ENCODE results near the gene TENM4. TPM values are rescaled to one million over a fixed set of nuclear protein-coding genes. Genes with fewer than 3 reads are reported as not detected.

TENM4 gene
- total RNA-seq, 2 experiments from 2014 or later: not detected

GRCh38 chr11:79428406-79428805, 12.4 kb downstream of the TENM4 start:
- Histone ChIP-seq H3K79me2 (ENCODE audit: insufficient read depth, low read depth, low read length) (no peaks in the 10 kb centered on the region), H3K4me1 (ENCODE audit: insufficient read depth, low read length, poor library complexity, severe bottlenecking) (no peaks in the 10 kb centered on the region), H3K9me3 (ENCODE audit: low read length) (no peaks in the 10 kb centered on the region), H3K9me2 (ENCODE audit: insufficient read depth, low read length) (no peaks in the 10 kb centered on the region), H4K20me1 (ENCODE audit: insufficient read depth, low read length) (no peaks in the 10 kb centered on the region), H3K4me2 (ENCODE audit: low read length) (no peak overlapping the region), H2AFZ (ENCODE audit: low read length) (no peak overlapping the region), H3K4me3 (ENCODE audit: low read depth, low read length, poor library complexity, severe bottlenecking) (no peak overlapping the region), H3K27ac (ENCODE audit: low read depth, low read length, poor library complexity, severe bottlenecking) (no peak overlapping the region), H3K36me3 (ENCODE audit: insufficient read depth, low read length) (no peaks in the 10 kb centered on the region)
- no peak for DNase-seq (ENCODE audit: low spot score)
- intact Hi-C loops (cut with micrococcal nuclease; ENCODE audit: unreplicated experiment): no loop called here
- ChIA-PET POLR2A (interaction anchor here (1.5 kb wide), 1 partner anchor 27 kb away, joined by 3 read pairs; no protein-coding TSS in a partner anchor), CTCF (ENCODE audit: unreplicated experiment) (no interaction called here)
- TF ChIP-seq EZH2phosphoT487 (IDR thresholded peaks at IDR 0.05; ENCODE audit: borderline replicate concordance, low read depth, low read length): no peak
- TF ChIP-seq, protein P1, sequence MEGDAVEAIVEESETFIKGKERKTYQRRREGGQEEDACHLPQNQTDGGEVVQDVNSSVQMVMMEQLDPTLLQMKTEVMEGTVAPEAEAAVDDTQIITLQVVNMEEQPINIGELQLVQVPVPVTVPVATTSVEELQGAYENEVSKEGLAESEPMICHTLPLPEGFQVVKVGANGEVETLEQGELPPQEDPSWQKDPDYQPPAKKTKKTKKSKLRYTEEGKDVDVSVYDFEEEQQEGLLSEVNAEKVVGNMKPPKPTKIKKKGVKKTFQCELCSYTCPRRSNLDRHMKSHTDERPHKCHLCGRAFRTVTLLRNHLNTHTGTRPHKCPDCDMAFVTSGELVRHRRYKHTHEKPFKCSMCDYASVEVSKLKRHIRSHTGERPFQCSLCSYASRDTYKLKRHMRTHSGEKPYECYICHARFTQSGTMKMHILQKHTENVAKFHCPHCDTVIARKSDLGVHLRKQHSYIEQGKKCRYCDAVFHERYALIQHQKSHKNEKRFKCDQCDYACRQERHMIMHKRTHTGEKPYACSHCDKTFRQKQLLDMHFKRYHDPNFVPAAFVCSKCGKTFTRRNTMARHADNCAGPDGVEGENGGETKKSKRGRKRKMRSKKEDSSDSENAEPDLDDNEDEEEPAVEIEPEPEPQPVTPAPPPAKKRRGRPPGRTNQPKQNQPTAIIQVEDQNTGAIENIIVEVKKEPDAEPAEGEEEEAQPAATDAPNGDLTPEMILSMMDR (conservative IDR thresholded peaks at IDR 0.05; ENCODE audit: low read length): no peak
- no TSS peak for BruUV-seq (replicated peaks)

DNA sequence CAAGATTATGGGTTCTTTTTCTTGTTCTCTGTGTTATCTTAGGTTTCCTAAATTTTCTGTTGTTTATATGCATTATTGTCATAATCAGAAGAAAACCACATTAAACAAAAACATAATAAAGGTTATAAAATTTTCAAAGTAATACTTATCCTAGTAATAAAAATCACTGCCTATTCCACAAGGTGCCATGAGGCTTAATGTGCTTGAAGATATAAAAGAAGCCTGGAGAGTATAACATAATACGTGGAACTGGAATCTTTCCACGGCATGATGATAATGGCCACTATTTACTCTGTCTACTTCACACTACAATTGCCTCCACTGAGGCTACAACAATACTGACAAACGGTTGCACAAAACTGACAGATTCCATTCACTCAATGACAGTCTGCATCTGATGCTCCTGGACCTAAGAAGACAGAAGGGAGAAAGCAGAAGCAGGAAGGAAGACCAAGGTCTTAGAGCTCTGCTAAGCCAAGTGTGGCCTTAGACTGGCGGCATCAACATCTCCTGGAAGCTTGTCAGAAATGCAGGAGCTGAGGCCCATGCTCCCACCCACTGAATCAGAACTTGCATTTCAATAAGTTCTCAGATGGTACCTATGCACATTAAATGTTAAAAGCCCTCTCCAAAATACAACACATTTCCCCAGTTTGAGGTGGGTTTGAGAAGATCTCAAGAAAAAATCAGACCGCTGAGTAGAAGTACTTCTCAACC, 13.1 kb downstream of the TENM4 start:
- ChIA-PET CTCF (ENCODE audit: unreplicated experiment) (no interaction called here), POLR2A (interaction anchor here (0.7 to 1.5 kb wide), 2 partner anchors 18 to 26 kb away, joined by 3 read pairs; no protein-coding TSS in a partner anchor)
- Histone ChIP-seq H3K4me2 (ENCODE audit: low read length) (no peak overlapping the region), H3K4me3 (ENCODE audit: low read depth, low read length, poor library complexity, severe bottlenecking) (no peak overlapping the region), H3K4me1 (ENCODE audit: insufficient read depth, low read length, poor library complexity, severe bottlenecking) (no peaks in the 10 kb centered on the region), H3K9me3 (ENCODE audit: low read length) (no peaks in the 10 kb centered on the region), H3K9me2 (ENCODE audit: insufficient read depth, low read length) (no peaks in the 10 kb centered on the region), H2AFZ (ENCODE audit: low read length) (no peak overlapping the region), H3K36me3 (ENCODE audit: insufficient read depth, low read length) (no peaks in the 10 kb centered on the region), H3K79me2 (ENCODE audit: insufficient read depth, low read depth, low read length) (no peaks in the 10 kb centered on the region), H4K20me1 (ENCODE audit: insufficient read depth, low read length) (no peaks in the 10 kb centered on the region), H3K27ac (ENCODE audit: low read depth, low read length, poor library complexity, severe bottlenecking) (no peak overlapping the region)
- TF ChIP-seq, protein P1 (conservative IDR thresholded peaks at IDR 0.05; ENCODE audit: low read length): no peak
- intact Hi-C loops (cut with micrococcal nuclease; ENCODE audit: unreplicated experiment): no loop called here
- no peak for DNase-seq (ENCODE audit: low spot score)
- no TSS peak for BruUV-seq (replicated peaks)

GRCh38 chr11:79427126-79427525, 13.7 kb downstream of the TENM4 start:
- POLR2A ChIA-PET: interaction anchor here (0.7 kb wide), 1 partner anchor 17 kb away, joined by 3 read pairs; no protein-coding TSS in a partner anchor
- intact Hi-C loops (cut with micrococcal nuclease; ENCODE audit: unreplicated experiment): no loop called here
- TF ChIP-seq, protein P1 (conservative IDR thresholded peaks at IDR 0.05; ENCODE audit: low read length): no peak
- no peak for TF ChIP-seq EZH2phosphoT487 (IDR thresholded peaks at IDR 0.05; ENCODE audit: borderline replicate concordance, low read depth, low read length)
- Histone ChIP-seq H3K4me2 (ENCODE audit: low read length) (no peak overlapping the region), H4K20me1 (ENCODE audit: insufficient read depth, low read length) (no peaks in the 10 kb centered on the region), H3K9me2 (ENCODE audit: insufficient read depth, low read length) (no peaks in the 10 kb centered on the region), H2AFZ (ENCODE audit: low read length) (no peak overlapping the region), H3K36me3 (ENCODE audit: insufficient read depth, low read length) (no peaks in the 10 kb centered on the region), H3K4me1 (ENCODE audit: insufficient read depth, low read length, poor library complexity, severe bottlenecking) (no peaks in the 10 kb centered on the region), H3K27ac (ENCODE audit: low read depth, low read length, poor library complexity, severe bottlenecking) (no peak overlapping the region), H3K79me2 (ENCODE audit: insufficient read depth, low read depth, low read length) (no peaks in the 10 kb centered on the region), H3K9me3 (ENCODE audit: low read length) (no peaks in the 10 kb centered on the region), H3K4me3 (ENCODE audit: low read depth, low read length, poor library complexity, severe bottlenecking) (no peak overlapping the region)
- BruUV-seq (replicated peaks): no TSS peak
- no peak for DNase-seq (ENCODE audit: low spot score)
- CTCF ChIA-PET (ENCODE audit: unreplicated experiment): no interaction called here
